Fibroblast of the aortic adventitia (primary cell): ENCODE results near the gene SV2B. TPM values are rescaled to one million over a fixed set of nuclear protein-coding genes. Genes with fewer than 3 reads are reported as not detected.
A peak's percentile ranks its signal among the peaks of the same experiment; 100 is the strongest.

Source experiments
- DNase-seq: peaks from one replicate; pipeline ENCODE4 v3.0.0-alpha.2; 2010; ENCODE audit warnings: low read depth
- H3K4me3 ChIP-seq: 2 replicates; pipeline ENCODE4 v1.5.1; 2011; ENCODE audit warnings: low read depth, mild to moderate bottlenecking, control low read depth, low read length, moderate library complexity
- total RNA-seq: library from RNA; depleted of rRNA; stranded (reverse); fragments of >200 nt; gene quantifications from 2 replicates; pipeline ENCODE4 v1.2.3, GENCODE V29; 2012; ENCODE audit warnings: low replicate concordance
- TF ChIP-seq, protein P1 (sequence below): IDR thresholded peaks from 2 replicates; pipeline ENCODE4 v1.5.1; 2011; ENCODE audit warnings: mild to moderate bottlenecking, low read length, control low read depth, inconsistent platforms; ENCODE audit not compliant: insufficient read depth

Gene SV2B
- total RNA-seq, 1 donor: not detected

GRCh38 chr15:91222052-91222451 is 122.0 kb downstream of the SV2B start:
- no peak for DNase-seq
- TF ChIP-seq, protein P1, sequence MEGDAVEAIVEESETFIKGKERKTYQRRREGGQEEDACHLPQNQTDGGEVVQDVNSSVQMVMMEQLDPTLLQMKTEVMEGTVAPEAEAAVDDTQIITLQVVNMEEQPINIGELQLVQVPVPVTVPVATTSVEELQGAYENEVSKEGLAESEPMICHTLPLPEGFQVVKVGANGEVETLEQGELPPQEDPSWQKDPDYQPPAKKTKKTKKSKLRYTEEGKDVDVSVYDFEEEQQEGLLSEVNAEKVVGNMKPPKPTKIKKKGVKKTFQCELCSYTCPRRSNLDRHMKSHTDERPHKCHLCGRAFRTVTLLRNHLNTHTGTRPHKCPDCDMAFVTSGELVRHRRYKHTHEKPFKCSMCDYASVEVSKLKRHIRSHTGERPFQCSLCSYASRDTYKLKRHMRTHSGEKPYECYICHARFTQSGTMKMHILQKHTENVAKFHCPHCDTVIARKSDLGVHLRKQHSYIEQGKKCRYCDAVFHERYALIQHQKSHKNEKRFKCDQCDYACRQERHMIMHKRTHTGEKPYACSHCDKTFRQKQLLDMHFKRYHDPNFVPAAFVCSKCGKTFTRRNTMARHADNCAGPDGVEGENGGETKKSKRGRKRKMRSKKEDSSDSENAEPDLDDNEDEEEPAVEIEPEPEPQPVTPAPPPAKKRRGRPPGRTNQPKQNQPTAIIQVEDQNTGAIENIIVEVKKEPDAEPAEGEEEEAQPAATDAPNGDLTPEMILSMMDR: no peak
- no peak overlapping the region for H3K4me3 ChIP-seq

DNA sequence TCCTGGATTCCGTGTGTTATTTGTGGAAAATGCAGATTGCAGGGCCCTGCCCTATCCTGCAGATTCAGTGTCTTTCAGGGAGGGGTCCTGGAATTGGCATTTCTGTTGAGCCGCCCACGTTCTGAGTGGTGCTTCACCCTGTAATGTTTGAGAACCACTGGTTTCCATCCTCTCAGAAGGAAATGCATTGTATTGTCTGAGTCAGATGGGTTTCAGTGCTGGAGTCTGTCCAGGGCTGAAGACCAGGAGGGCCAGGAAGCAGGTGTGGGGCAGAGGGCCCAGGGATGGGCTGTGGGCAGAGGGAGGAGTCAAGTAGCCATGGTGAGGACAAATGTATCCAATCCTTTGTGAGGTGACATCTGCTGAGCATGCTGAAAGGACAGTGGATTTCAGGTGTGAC is 123.8 kb downstream of the SV2B start:
- no peak for DNase-seq
- TF ChIP-seq, protein P1: no peak
- H3K4me3 ChIP-seq: no peak overlapping the region

GRCh38 chr15:91224755-91225380 is 124.8 kb downstream of the SV2B start:
- H3K4me3 ChIP-seq: no peak overlapping the region
- TF ChIP-seq, protein P1: peak; percentile 63
- peak; percentile 45 for DNase-seq

DNA sequence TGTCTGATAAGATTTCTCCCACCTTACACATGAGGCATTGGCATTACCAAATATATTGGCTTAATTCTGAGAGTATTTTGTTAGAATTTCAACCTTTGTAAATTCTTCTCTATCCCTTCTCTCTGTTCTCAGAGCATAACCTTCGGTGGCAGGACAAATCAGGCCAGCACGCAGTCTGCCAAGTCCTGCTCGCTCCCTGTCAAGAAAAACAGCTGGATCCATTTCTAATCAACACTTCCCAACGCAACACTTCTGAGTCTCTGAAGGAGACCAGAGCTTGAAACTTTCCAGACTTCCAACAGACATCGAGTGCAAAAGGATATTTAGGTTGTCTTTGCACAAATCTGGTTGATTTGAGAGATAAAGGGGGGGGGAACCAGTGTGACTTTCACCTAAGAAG is 125.7 kb downstream of the SV2B start:
- no peak for DNase-seq
- no peak overlapping the region for H3K4me3 ChIP-seq
- TF ChIP-seq, protein P1: no peak

GRCh38 chr15:91227117-91227516 is 127.1 kb downstream of the SV2B start:
- DNase-seq: no peak
- H3K4me3 ChIP-seq: no peak overlapping the region
- TF ChIP-seq, protein P1: no peak

GRCh38 chr15:91227766-91228165 is 127.7 kb downstream of the SV2B start:
- TF ChIP-seq, protein P1: no peak

GRCh38 chr15:91228383-91228782 is 128.3 kb downstream of the SV2B start:
- DNase-seq: no peak
- TF ChIP-seq, protein P1: no peak
- no peak overlapping the region for H3K4me3 ChIP-seq

More at GRCh38 chr15:91227766-91228165, 127.7 kb downstream of the SV2B start:
- no peak for DNase-seq
- no peak overlapping the region for H3K4me3 ChIP-seq
